B cell (primary cell): ENCODE data around the gene JARID2. TPM values are rescaled to one million over a fixed set of nuclear protein-coding genes. Genes with fewer than 3 reads are reported as not detected.

Experiments
- ATAC-seq: fragments of 200-7000 bp; cut with Tn5 transposase; one replicate; pipeline ENCODE4 v1.10.0; 2021; ENCODE audit warnings: low read depth, mild to moderate bottlenecking, moderate number of reproducible peaks, moderate library complexity
- CTCF ChIA-PET: fragments of 350-600 bp; sonication (Branson Sonifier 250); formaldehyde crosslinking; loops from one replicate; lab custom pipeline; 2021; ENCODE audit warnings: antibody characterized with exemption, inconsistent platforms; lab: Charles Lee
- POLR2A ChIA-PET: fragments of 350-600 bp; sonication (Branson Sonifier 250); formaldehyde crosslinking; loops from one replicate; lab custom pipeline; 2021; ENCODE audit warnings: antibody characterized with exemption; lab: Charles Lee
- DNase-seq: peaks from one replicate; pipeline ENCODE4 v3.0.0; 2013
- H2AFZ ChIP-seq: 2 replicates; pipeline ENCODE4 v1.6.1; 2012; ENCODE audit warnings: mild to moderate bottlenecking, low read depth, low read length; ENCODE audit not compliant: insufficient read depth, poor library complexity, severe bottlenecking
- H3K27ac ChIP-seq, 2 donors: 1 replicate in 1 of 2; 2 replicates in 1 of 2; pipeline ENCODE4 v1.5.1; 2012 to 2013; ENCODE audit warnings: low read length in 2 of 2, mild to moderate bottlenecking in 2 of 2, moderate library complexity in 1 of 2
- H3K27me3 ChIP-seq, 4 experiments: fragments of 200-600 bp in 1 of 4; sonication (generic) in 1 of 4; replicated peaks in 1 of 4; 1 replicate in 2 of 4; 2 replicates in 2 of 4; pipeline versions ENCODE4 v1.6.1 to v1.7.0; 2013 to 2016; ENCODE audit warnings: low read length in 3 of 4, mild to moderate bottlenecking in 2 of 4, mixed read lengths in 1 of 4, moderate library complexity in 1 of 4; ENCODE audit not compliant: insufficient read depth in 4 of 4, control insufficient read depth in 3 of 4; ENCODE audit errors: control extremely low read depth in 1 of 4
- H3K36me3 ChIP-seq, 2 experiments: replicated peaks in 1 of 2; 1 replicate in 1 of 2; 2 replicates in 1 of 2; pipeline versions ENCODE4 v1.6.1 to v1.7.1; 2013; ENCODE audit warnings: low read length in 1 of 2; ENCODE audit not compliant: insufficient read depth in 2 of 2, control insufficient read depth in 1 of 2; ENCODE audit errors: control extremely low read depth in 1 of 2, extremely low read depth in 1 of 2
- H3K4me1 ChIP-seq, 2 donors: fragments of 200-600 bp in 1 of 2; sonication (generic) in 1 of 2; 1 replicate in 1 of 2; 2 replicates in 1 of 2; pipeline versions ENCODE4 v1.5.1 to v1.6.1; 2013 to 2017; ENCODE audit warnings: low read length in 2 of 2; ENCODE audit not compliant: control insufficient read depth in 2 of 2, insufficient read depth in 2 of 2
- H3K4me2 ChIP-seq: replicated peaks from 2 replicates; pipeline ENCODE3; 2012; ENCODE audit warnings: mild to moderate bottlenecking, low read depth, low read length; ENCODE audit not compliant: poor library complexity, severe bottlenecking
- H3K4me3 ChIP-seq, 5 experiments: fragments of 200-600 bp in 1 of 5; sonication (generic) in 1 of 5; 1 replicate in 3 of 5; 2 replicates in 2 of 5; pipeline versions ENCODE4 v1.5.1 to v1.7.0; 2011 to 2016; ENCODE audit warnings: low read length in 4 of 5, mild to moderate bottlenecking in 4 of 5, low read depth in 2 of 5, control low read depth in 1 of 5, moderate library complexity in 1 of 5; ENCODE audit not compliant: insufficient read depth in 1 of 5; ENCODE audit errors: control extremely low read depth in 1 of 5, extremely low read depth in 1 of 5
- H3K79me2 ChIP-seq: fragments of 200-600 bp; sonication (generic); one replicate; pipeline ENCODE4 v1.6.0; 2016; ENCODE audit warnings: low read length; ENCODE audit not compliant: control insufficient read depth, insufficient read depth
- H3K9ac ChIP-seq: fragments of 200-600 bp; sonication (generic); 2 replicates; pipeline ENCODE4 v1.6.1; 2017; ENCODE audit warnings: mild to moderate bottlenecking, low read length, moderate library complexity
- H3K9me3 ChIP-seq, 3 donors: one replicate each; pipeline versions ENCODE4 v1.6.1 to v1.7.1; 2013; ENCODE audit warnings: low read length in 2 of 3; ENCODE audit not compliant: control insufficient read depth in 2 of 3, insufficient read depth in 1 of 3; ENCODE audit errors: control extremely low read depth in 1 of 3
- H4K20me1 ChIP-seq: 2 replicates; pipeline ENCODE4 v1.6.0; 2012; ENCODE audit warnings: mild to moderate bottlenecking, low read length; ENCODE audit not compliant: insufficient read depth, control insufficient read depth, poor library complexity, severe bottlenecking
- H3K27ac Mint-ChIP-seq: one replicate; pipeline ENCODE4 v1.8.0; 2021; ENCODE audit warnings: mixed read lengths
- H3K27me3 Mint-ChIP-seq: one replicate; pipeline ENCODE4 v1.8.0; 2021; ENCODE audit warnings: mixed read lengths
- H3K4me1 Mint-ChIP-seq: one replicate; pipeline ENCODE4 v1.8.0; 2021; ENCODE audit warnings: mixed read lengths
- H3K4me3 Mint-ChIP-seq: one replicate; pipeline ENCODE4 v1.8.0; 2021; ENCODE audit warnings: mixed read lengths
- H3K9me3 Mint-ChIP-seq: one replicate; pipeline ENCODE4 v1.8.0; 2022; ENCODE audit warnings: mixed read lengths; ENCODE audit not compliant: insufficient read depth
- CTCF ChIP-seq: fragments of 200-600 bp; IDR thresholded peaks from one replicate; pipeline ENCODE4 v1.8.0; 2022; ENCODE audit warnings: antibody characterized with exemption, mild to moderate bottlenecking
- EZH2 ChIP-seq: IDR thresholded peaks from 2 replicates; pipeline ENCODE4 v1.6.1; 2012; ENCODE audit warnings: borderline replicate concordance, low read depth, mild to moderate bottlenecking, moderate library complexity, low read length; ENCODE audit not compliant: insufficient read depth, poor library complexity, severe bottlenecking
- WGBS: methylation state at CpG from one replicate; pipeline ENCODE4 v1.1.5; 2013; ENCODE audit warnings: missing lambda C conversion rate; ENCODE audit not compliant: insufficient coverage; 5-methylcytosine and 5-hydroxymethylcytosine counted together
- intact Hi-C: fragments of 100-400 bp; cut with micrococcal nuclease; formaldehyde crosslinking; loops from one replicate; pipeline ENCODE4 v1.10.0; 2022
- polyA plus RNA-seq: library from polyadenylated mRNA; depleted of rRNA; stranded (reverse); fragments of >200 nt; gene quantifications from 2 replicates; pipeline ENCODE4 v1.2.3, GENCODE V29; 2012
- total RNA-seq, 2 donors: library from RNA; stranded (reverse); fragments of 120-200 nt in 1 of 2; gene quantifications; 1 replicate in 1 of 2; 2 replicates in 1 of 2; pipeline versions ENCODE4 v1.2.3 to v1.2.4, GENCODE V29; 2013 to 2022

The JARID2 gene
- total and polyA plus RNA-seq, 2 donors (not counting 1 experiment from before 2014, with no cell fraction given) = 11.0 to 58.1 TPM

- no peak overlapping the region for H3K27ac Mint-ChIP-seq
- TF ChIP-seq CTCF (no peak), EZH2 (no peak)
- H3K9ac ChIP-seq = no peak overlapping the region
- H3K27ac ChIP-seq = peak overlapping the region in 1 of 2 donors; percentile 16
- H2AFZ ChIP-seq = no peak overlapping the region
- no peaks in the 10 kb centered on the region for H3K27me3 ChIP-seq
- H3K36me3 ChIP-seq = peaks cover 0 to 1% of the 10 kb centered on the region in 2 experiments
- peaks cover 64% of the 10 kb centered on the region for H4K20me1 ChIP-seq
- H3K4me1 ChIP-seq = peaks cover 42 to 50% of the 10 kb centered on the region in 2 donors
- no peaks in the 10 kb centered on the region for H3K9me3 Mint-ChIP-seq
- intact Hi-C loops = no loop called here
- ChIA-PET CTCF (interaction anchor here (1.1 to 2.9 kb wide), 3 partner anchors 83 to 1481 kb away, joined by 3 to 7 read pairs (median 6); no protein-coding TSS in a partner anchor), POLR2A (interaction anchor here (1.4 kb wide), 1 partner anchor 8 kb away, joined by 3 read pairs; no protein-coding TSS in a partner anchor)
- WGBS = no CpG with 5 or more reads among the region's 1 CpG
- no peaks in the 10 kb centered on the region for H3K9me3 ChIP-seq
- peaks cover 60% of the 10 kb centered on the region for H3K4me1 Mint-ChIP-seq
- no peak overlapping the region for H3K4me3 Mint-ChIP-seq
- H3K79me2 ChIP-seq = peaks cover 100% of the 10 kb centered on the region
- H3K4me3 ChIP-seq = no peak overlapping the region
- H3K4me2 ChIP-seq = no peak overlapping the region
- DNase-seq (no peak), ATAC-seq (no peak)
- no peaks in the 10 kb centered on the region for H3K27me3 Mint-ChIP-seq
Observed at GRCh38 chr6:15391500-15391899, 145.6 kb downstream of the JARID2 start.

- no peaks in the 10 kb centered on the region for H3K27me3 ChIP-seq
- H3K4me1 Mint-ChIP-seq = peaks cover 55% of the 10 kb centered on the region
- H3K79me2 ChIP-seq = peaks cover 100% of the 10 kb centered on the region
- ChIA-PET POLR2A (interaction anchor here (0.7 kb wide), 1 partner anchor 679 kb away, joined by 6 read pairs; no protein-coding TSS in a partner anchor), CTCF (no interaction called here)
- H3K9ac ChIP-seq = no peak overlapping the region
- peaks cover 36 to 43% of the 10 kb centered on the region in 2 donors for H3K4me1 ChIP-seq
- no peaks in the 10 kb centered on the region for H3K27me3 Mint-ChIP-seq
- H3K27ac ChIP-seq = no peak overlapping the region
- H3K27ac Mint-ChIP-seq = no peak overlapping the region
- no peaks in the 10 kb centered on the region for H3K9me3 Mint-ChIP-seq
- H3K4me3 ChIP-seq = no peak overlapping the region
- no peaks in the 10 kb centered on the region for H3K9me3 ChIP-seq
- ATAC-seq = no peak
- H3K36me3 ChIP-seq = peaks cover 0 to 1% of the 10 kb centered on the region in 2 experiments
- no peak for TF ChIP-seq EZH2
- TF ChIP-seq CTCF = no peak
- DNase-seq = no peak
- WGBS = 90% methylated on average over 5 of the region's 6 CpGs
- no peak overlapping the region for H3K4me3 Mint-ChIP-seq
- H2AFZ ChIP-seq = no peak overlapping the region
- intact Hi-C loops = no loop called here
- peaks cover 64% of the 10 kb centered on the region for H4K20me1 ChIP-seq
- H3K4me2 ChIP-seq = no peak overlapping the region
Observed at GRCh38 chr6:15392182-15392581, 146.3 kb downstream of the JARID2 start.
